Choroid plexus epithelial cell (primary cell): ENCODE results near the gene GPR35.
"Not testable (repeated sequence)": the region's sequence is repeated elsewhere in the genome, so short reads cannot be mapped to it uniquely, and the experiment has no call there.

ENCODE experiments used
- DNase-seq: peaks from one replicate; pipeline ENCODE4 v3.0.0-alpha.2; 2010; ENCODE audit warnings: low read depth
- H3K4me3 ChIP-seq: 2 replicates; pipeline ENCODE4 v1.5.1; 2011; ENCODE audit warnings: low read depth, mild to moderate bottlenecking, control low read depth, low read length, moderate library complexity
- TF ChIP-seq, protein P1 (sequence below): conservative IDR thresholded peaks from 2 replicates; pipeline ENCODE4 v1.5.1; 2011; ENCODE audit warnings: low read depth, mild to moderate bottlenecking, control low read depth, inconsistent platforms, low read length, moderate library complexity

Gene GPR35

DNA sequence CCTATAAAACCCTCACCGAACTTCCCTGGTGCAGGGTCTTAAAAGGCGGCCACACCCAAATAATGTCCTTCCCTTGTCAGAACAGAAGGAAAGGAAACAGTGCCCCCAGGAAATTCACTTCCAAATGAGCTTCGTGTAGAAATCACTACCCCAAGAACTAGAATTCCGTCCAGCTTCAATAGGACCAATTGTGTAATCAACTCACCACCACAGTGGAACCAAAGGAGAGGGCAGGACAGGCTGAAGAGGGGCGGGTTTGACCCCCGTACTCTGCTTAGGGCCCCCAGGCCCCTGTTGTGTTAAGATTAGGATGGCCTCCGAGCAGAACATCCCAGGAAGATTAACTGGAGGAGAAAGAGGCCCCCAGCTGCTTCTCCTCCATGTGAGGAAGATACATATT, 24.1 kb downstream of the GPR35 start:
- no peak for DNase-seq
- TF ChIP-seq, protein P1, sequence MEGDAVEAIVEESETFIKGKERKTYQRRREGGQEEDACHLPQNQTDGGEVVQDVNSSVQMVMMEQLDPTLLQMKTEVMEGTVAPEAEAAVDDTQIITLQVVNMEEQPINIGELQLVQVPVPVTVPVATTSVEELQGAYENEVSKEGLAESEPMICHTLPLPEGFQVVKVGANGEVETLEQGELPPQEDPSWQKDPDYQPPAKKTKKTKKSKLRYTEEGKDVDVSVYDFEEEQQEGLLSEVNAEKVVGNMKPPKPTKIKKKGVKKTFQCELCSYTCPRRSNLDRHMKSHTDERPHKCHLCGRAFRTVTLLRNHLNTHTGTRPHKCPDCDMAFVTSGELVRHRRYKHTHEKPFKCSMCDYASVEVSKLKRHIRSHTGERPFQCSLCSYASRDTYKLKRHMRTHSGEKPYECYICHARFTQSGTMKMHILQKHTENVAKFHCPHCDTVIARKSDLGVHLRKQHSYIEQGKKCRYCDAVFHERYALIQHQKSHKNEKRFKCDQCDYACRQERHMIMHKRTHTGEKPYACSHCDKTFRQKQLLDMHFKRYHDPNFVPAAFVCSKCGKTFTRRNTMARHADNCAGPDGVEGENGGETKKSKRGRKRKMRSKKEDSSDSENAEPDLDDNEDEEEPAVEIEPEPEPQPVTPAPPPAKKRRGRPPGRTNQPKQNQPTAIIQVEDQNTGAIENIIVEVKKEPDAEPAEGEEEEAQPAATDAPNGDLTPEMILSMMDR = no peak

DNA sequence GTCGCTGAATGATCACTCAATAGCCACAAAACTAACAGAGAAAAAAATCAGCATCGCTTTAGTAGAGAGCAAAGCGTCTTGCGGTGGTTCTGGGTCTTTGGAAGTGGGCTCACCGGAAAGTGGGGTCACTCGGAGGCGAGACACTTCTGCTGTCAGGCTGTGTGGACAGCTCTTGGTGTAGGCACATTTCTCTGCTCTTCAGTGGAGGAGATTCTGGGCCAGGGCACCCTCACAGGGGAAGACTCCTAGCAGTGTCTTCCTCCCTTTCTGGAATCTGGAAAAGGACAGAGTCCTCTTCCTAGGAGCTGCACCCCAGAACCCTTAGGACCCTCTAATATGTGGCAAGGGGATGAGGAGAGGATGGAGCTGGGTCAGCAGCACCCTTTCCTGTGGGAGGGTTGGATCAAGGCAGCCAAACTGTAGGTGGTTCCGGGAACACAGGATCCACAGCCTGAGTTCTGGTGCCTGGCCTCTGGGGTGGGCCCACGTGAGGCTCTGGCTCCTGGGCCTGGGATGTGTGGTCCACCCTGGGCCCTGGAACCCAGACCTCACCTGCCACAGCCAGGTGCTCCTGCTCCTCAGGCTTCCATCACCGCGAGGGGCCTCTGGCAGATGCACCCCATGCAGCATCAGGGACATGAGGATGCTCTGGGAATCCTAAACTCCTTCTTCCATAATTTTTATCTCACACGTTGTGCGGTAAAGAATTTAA, 25.1 kb downstream of the GPR35 start:
- DNase-seq = no peak
- TF ChIP-seq, protein P1 = no peak

More for the DNA sequence above, 24.1 kb downstream of the GPR35 start:
- H3K4me3 ChIP-seq = no peak overlapping the region

DNA sequence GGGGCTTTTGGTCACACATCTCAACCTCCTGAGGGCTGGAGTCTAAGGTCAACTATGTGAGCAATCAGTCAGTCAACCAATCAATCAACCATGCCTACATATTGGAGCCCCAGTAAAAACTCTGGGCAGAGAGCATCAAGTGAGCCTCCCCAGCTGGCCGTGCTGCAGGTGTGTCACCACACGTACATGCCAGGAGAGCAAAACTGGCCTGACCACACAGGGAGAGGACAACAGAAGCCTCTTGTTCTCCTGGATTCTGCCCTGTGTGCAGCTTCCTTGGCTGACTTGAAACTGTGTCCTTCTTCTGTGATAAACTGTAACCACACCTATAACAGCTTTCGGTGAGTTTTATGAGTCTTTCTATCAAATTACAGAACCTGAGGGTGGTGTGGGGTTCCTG, 25.9 kb downstream of the GPR35 start:
- TF ChIP-seq, protein P1 = no peak
- no peak overlapping the region for H3K4me3 ChIP-seq
- DNase-seq = no peak

More for the DNA sequence above, 25.1 kb downstream of the GPR35 start:
- no peak overlapping the region for H3K4me3 ChIP-seq

DNA sequence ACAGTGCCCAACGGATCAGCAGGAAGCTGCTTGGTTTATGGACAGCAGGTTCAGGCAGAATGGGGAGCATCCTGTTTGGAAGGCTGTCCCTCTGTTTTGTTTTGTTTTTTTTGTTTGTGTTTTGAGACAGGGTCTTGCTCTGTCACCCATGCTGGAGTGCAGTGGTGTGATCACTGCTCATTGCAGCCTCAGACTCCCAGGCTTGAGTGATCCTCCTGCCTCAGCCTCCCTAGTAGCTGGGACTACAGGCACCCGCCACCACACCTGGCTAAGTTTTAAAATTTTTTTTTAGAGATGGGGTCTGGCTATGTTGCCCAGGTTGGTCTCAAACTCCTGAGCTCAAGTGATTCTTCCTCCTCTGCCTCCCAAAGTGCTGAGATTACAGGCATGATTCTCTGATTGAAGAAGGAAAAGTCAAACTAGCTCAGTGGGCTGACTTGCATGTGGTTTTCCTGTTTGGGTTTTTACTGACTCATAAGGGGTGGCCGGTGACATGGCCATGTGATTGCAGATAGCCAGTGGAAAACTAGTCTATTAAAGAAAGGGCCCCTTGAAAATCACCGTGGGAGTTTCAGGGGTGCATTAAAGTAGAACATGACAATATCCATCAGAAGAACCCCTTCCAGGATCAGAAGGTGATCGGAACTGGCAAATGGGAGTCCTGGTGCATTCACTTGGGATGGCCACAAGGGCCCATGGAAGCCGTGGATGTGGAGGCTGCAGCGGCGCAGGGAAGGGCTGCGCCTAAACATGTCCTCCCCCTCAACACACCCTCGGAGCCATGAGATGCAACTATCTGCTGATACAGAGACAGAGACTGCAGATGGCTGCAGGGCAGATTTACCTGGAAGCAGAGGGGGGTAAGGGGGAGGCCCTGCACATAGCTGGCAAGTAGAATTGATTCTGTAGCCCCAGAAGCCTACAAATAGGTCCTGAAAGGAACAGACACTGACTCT, 30.9 kb downstream of the GPR35 start:
- peak; percentile 56 for DNase-seq
- TF ChIP-seq, protein P1 = no peak
- H3K4me3 ChIP-seq = no peak overlapping the region

DNA sequence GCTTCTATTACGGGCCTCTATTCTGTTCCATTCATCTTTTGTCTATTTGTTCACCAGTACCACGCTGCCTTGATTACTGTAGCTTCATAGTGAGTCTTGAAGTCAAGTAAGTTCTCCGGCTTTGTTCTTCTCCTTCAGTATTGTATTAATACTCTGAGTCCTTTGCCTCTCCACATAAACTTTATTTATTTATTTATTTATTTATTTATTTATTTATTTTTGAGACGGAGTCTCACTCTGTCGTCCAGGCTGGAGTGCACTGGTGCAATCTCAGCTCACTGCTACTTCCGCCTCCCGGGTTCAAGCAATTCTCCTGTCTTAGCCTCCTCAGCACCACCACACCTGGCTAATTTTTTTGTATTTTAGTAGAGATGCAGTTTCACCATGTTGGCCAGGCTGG, 34.6 kb downstream of the GPR35 start:
- not testable (repeated sequence) for DNase-seq, H3K4me3 ChIP-seq

DNA sequence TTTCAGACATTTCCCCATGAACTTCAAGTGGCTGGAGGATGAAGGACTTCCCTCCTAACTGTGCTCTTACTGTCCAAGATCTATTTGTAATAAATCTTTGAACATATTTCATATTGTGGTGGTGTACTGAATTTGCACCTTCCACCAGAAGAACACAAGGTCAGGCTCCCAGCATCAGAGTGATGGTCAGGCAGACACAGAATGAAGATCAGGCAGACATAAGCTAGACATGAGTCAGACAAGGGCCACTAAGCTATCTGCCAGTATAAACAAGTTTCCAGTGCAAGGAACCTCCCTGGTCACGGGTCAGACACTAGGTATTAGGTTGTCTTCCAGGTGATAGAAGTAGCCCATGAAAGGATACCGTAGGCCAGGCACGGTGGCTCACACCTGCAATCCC, 37.4 kb downstream of the GPR35 start:
- DNase-seq = peak; percentile 62
- no peak overlapping the region for H3K4me3 ChIP-seq
- TF ChIP-seq, protein P1 = no peak

DNA sequence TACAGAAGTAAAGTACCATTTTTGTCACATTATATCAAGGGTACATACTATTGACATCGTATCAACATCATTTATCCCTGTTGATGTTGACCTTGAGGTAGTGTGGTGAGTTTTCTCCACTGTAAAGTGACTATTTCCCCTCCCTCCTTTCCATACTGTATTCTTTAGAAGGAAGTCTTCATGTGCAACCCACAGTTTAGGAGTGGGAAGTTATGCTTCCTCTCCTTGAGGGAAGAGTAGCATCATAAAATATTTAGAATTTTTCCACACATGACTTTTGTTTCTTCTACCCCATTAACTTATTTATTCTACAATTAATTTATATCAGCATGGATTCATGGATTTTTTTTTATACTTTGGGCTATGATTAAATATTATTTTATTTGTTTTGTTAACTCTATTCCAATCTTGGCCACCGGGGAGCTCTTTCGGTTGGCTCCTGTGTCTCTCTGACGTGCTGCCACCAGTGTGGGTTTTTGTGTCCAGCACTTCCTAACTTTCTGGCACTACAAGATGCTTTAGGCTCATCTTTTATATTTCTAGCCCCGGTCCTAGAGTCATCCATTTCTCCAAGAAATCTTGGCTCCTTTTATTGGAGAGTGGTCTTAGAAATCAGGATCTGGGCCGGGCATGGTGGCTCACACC, 38.4 kb downstream of the GPR35 start:
- no peak overlapping the region for H3K4me3 ChIP-seq
- DNase-seq = peak; percentile 8
- TF ChIP-seq, protein P1 = peak; percentile 22
